Naive thymus-derived CD4-positive, alpha-beta T cell (primary cell): ENCODE measurements around the gene JPT2. TPM values are rescaled to one million over a fixed set of nuclear protein-coding genes. Genes with fewer than 3 reads are reported as not detected.

Experiments
- ATAC-seq: fragments of 150-1000 bp; cut with Tn5 transposase; 2 replicates; pipeline ENCODE4 v1.10.0; 2021; ENCODE audit warnings: mild to moderate bottlenecking, moderate library complexity
- CTCF ChIA-PET: fragments of 350-600 bp; sonication (Branson Sonifier 250); formaldehyde crosslinking; loops from one replicate; lab custom pipeline; 2021; ENCODE audit warnings: antibody characterized with exemption; lab: Charles Lee
- POLR2A ChIA-PET: fragments of 350-600 bp; sonication (Branson Sonifier 250); formaldehyde crosslinking; loops from one replicate; lab custom pipeline; 2021; ENCODE audit warnings: antibody characterized with exemption, inconsistent platforms; lab: Charles Lee
- DNase-seq, 9 donors: peaks; one replicate each; pipeline versions ENCODE4 v3.0.0 to v3.0.0-alpha.2; 2020 to 2022; ENCODE audit warnings: mixed read lengths in 1 of 9
- H3K27ac ChIP-seq: one replicate; pipeline ENCODE4 v1.7.0; 2013; ENCODE audit warnings: mild to moderate bottlenecking, low read depth, low read length, moderate library complexity
- H3K27me3 ChIP-seq, 2 donors: one replicate each; pipeline ENCODE4 v1.7.0; 2013; ENCODE audit warnings: low read length in 2 of 2, mild to moderate bottlenecking in 2 of 2, moderate library complexity in 2 of 2; ENCODE audit not compliant: control insufficient read depth in 2 of 2, insufficient read depth in 2 of 2
- H3K36me3 ChIP-seq, 3 experiments: 1 replicate in 2 of 3; 2 replicates in 1 of 3; pipeline ENCODE4 v1.7.0; 2013; ENCODE audit warnings: low read length in 3 of 3, mild to moderate bottlenecking in 3 of 3, moderate library complexity in 1 of 3; ENCODE audit not compliant: insufficient read depth in 3 of 3, control insufficient read depth in 2 of 3
- H3K4me1 ChIP-seq, 2 donors: one replicate each; pipeline ENCODE4 v1.7.0; 2013; ENCODE audit warnings: low read length in 2 of 2, mild to moderate bottlenecking in 2 of 2, moderate library complexity in 1 of 2; ENCODE audit not compliant: control insufficient read depth in 2 of 2, insufficient read depth in 2 of 2
- H3K4me3 ChIP-seq: 2 replicates; pipeline ENCODE4 v1.7.0; 2013; ENCODE audit warnings: mild to moderate bottlenecking, low read length
- H3K9me3 ChIP-seq, 3 experiments: 1 replicate in 2 of 3; 2 replicates in 1 of 3; pipeline ENCODE4 v1.7.0; 2013; ENCODE audit warnings: low read length in 3 of 3; ENCODE audit not compliant: control insufficient read depth in 2 of 3
- H3K27ac Mint-ChIP-seq, 9 donors: one replicate each; pipeline ENCODE4 v1.8.0; 2020 to 2022; ENCODE audit warnings: mixed read lengths in 9 of 9, mild to moderate bottlenecking in 8 of 9, moderate library complexity in 5 of 9, inconsistent platforms in 2 of 9
- H3K27me3 Mint-ChIP-seq, 5 donors: one replicate each; pipeline ENCODE4 v1.8.0; 2021 to 2022; ENCODE audit warnings: mixed read lengths in 5 of 5, mild to moderate bottlenecking in 1 of 5
- H3K36me3 Mint-ChIP-seq, 5 donors: one replicate each; pipeline ENCODE4 v1.8.0; 2020 to 2022; ENCODE audit warnings: mixed read lengths in 5 of 5, mild to moderate bottlenecking in 3 of 5, inconsistent platforms in 1 of 5
- H3K4me1 Mint-ChIP-seq, 7 donors: one replicate each; pipeline ENCODE4 v1.8.0; 2020 to 2022; ENCODE audit warnings: mixed read lengths in 7 of 7, mild to moderate bottlenecking in 3 of 7, inconsistent platforms in 1 of 7
- H3K4me3 Mint-ChIP-seq, 10 donors: one replicate each; pipeline ENCODE4 v1.8.0; 2020 to 2022; ENCODE audit warnings: mild to moderate bottlenecking in 10 of 10, mixed read lengths in 10 of 10, moderate library complexity in 6 of 10, inconsistent platforms in 2 of 10
- H3K9me3 Mint-ChIP-seq, 11 donors: one replicate each; pipeline ENCODE4 v1.8.0; 2020 to 2022; ENCODE audit warnings: mixed read lengths in 11 of 11, mild to moderate bottlenecking in 4 of 11, inconsistent platforms in 1 of 11, moderate library complexity in 1 of 11
- intact Hi-C, 2 donors: fragments of 100-400 bp; cut with micrococcal nuclease; formaldehyde crosslinking; loops; one replicate each; pipeline ENCODE4 v1.15.1; 2023
- polyA plus RNA-seq, 2 donors: library from polyadenylated mRNA; unstranded; fragments of 300-500 nt; fragmentation: Illumina TruSeq; gene quantifications; one replicate each; pipeline ENCODE4 v1.2.3, GENCODE V29; 2021
- total RNA-seq, 6 experiments: library from RNA in 5 of 6; stranded (reverse) in 5 of 6; gene quantifications; 1 replicate in 5 of 6; 2 replicates in 1 of 6; pipeline ENCODE4 v1.2.3 and lab custom pipeline; 2021 to 2026

The JPT2 gene
- total and polyA plus RNA-seq, 7 experiments from 2014 or later, result 12.6 to 67.2 (median 17.5) TPM

DNA sequence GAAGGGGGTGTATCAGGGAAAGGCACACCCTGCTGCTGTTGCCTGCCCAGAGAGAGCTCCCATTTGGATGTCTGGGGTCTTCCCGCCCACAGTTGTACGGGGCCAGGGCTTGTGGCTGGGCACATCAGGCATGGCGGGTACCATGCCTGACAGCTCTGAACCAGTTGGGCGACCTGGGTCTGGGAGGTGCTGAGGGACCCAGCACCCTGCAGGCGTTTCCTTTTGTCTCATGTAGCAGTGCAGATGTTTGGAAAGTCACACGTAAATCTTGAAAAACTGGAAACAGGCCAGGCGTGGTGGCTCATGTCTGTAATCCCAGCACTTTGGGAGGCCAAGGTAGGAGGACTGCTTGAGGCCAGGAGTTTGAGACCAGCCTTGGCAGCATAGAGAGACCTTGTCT, 8.4 kb upstream of the JPT2 start:
- H3K4me3 ChIP-seq, result no peak overlapping the region
- H3K27ac ChIP-seq, result no peak overlapping the region
- no peaks in the 10 kb centered on the region for H3K27me3 ChIP-seq
- CTCF ChIA-PET, result no interaction called here
- H3K9me3 Mint-ChIP-seq, result no peaks in the 10 kb centered on the region
- POLR2A ChIA-PET, result no interaction called here
- peaks cover 0 to 97% (median 11%) of the 10 kb centered on the region in 3 experiments for H3K36me3 ChIP-seq
- no peaks in the 10 kb centered on the region for H3K9me3 ChIP-seq
- no peak overlapping the region for H3K4me3 Mint-ChIP-seq
- no peaks in the 10 kb centered on the region for H3K4me1 Mint-ChIP-seq
- DNase-seq (no peak), ATAC-seq (no peak)
- no peaks in the 10 kb centered on the region for H3K27me3 Mint-ChIP-seq
- no peaks in the 10 kb centered on the region for H3K4me1 ChIP-seq
- H3K36me3 Mint-ChIP-seq, result peaks cover 14 to 73% (median 18%) of the 10 kb centered on the region in 5 donors
- intact Hi-C loops, result no loop called here
- no peak overlapping the region for H3K27ac Mint-ChIP-seq

GRCh38 chr16:1670371-1670770, 7.7 kb upstream of the JPT2 start:
- Mint-ChIP-seq H3K27ac (no peak overlapping the region), H3K4me1 (no peaks in the 10 kb centered on the region), H3K27me3 (no peaks in the 10 kb centered on the region), H3K4me3 (no peak overlapping the region), H3K36me3 (peaks cover 14 to 71% (median 18%) of the 10 kb centered on the region in 5 donors), H3K9me3 (no peaks in the 10 kb centered on the region)
- Histone ChIP-seq H3K27me3 (no peaks in the 10 kb centered on the region), H3K4me1 (no peaks in the 10 kb centered on the region), H3K9me3 (no peaks in the 10 kb centered on the region), H3K4me3 (no peak overlapping the region), H3K27ac (no peak overlapping the region), H3K36me3 (peaks cover 0 to 97% (median 8%) of the 10 kb centered on the region in 3 experiments)
- ATAC-seq, result no peak
- intact Hi-C loops, result no loop called here
- ChIA-PET POLR2A (no interaction called here), CTCF (no interaction called here)
- DNase-seq, result no peak

DNA sequence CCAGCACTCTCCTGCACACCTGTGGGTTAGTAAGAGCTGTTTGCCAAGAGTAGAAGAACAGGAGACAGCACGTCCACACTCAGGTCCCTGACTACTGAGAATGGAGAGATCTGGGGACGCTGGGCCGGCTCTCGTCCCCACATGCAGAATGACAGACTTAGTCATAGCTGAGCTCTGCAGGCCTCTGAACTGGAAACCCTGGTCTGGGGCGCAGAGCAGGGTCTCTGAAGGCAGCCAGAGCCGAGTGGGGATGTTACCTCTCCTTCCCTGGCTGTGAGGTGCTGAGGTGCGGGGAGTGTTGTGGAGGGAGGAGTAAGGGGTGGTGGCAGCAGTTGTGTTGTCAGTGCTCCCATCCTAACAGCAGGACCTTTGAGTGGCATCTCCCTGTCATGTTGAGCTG, 7.2 kb upstream of the JPT2 start:
- Mint-ChIP-seq H3K36me3 (peaks cover 14 to 69% (median 18%) of the 10 kb centered on the region in 5 donors), H3K4me3 (no peak overlapping the region), H3K27me3 (no peaks in the 10 kb centered on the region), H3K27ac (no peak overlapping the region), H3K9me3 (no peaks in the 10 kb centered on the region), H3K4me1 (no peaks in the 10 kb centered on the region)
- Histone ChIP-seq H3K36me3 (peaks cover 0 to 96% (median 8%) of the 10 kb centered on the region in 3 experiments), H3K4me1 (no peaks in the 10 kb centered on the region), H3K4me3 (no peak overlapping the region), H3K27ac (no peak overlapping the region), H3K27me3 (no peaks in the 10 kb centered on the region), H3K9me3 (no peaks in the 10 kb centered on the region)
- no peak for DNase-seq
- intact Hi-C loops, result no loop called here
- ChIA-PET CTCF (no interaction called here), POLR2A (no interaction called here)
- no peak for ATAC-seq

GRCh38 chr16:1673424-1674151, 4.5 kb upstream of the JPT2 start:
- intact Hi-C loops, result no loop called here
- H3K4me3 ChIP-seq, result no peak overlapping the region
- no peaks in the 10 kb centered on the region for H3K9me3 ChIP-seq
- ChIA-PET CTCF (interaction anchor here (0.5 kb wide), 2 partner anchors 39 to 256 kb away, joined by 3 read pairs; no protein-coding TSS in a partner anchor), POLR2A (interaction anchor here (1.9 kb wide), 1 partner anchor 33 kb away, joined by 7 read pairs; the partner anchor contains the start of gene MAPK8IP3)
- H3K27me3 ChIP-seq, result no peaks in the 10 kb centered on the region
- H3K27ac Mint-ChIP-seq, result no peak overlapping the region
- no peak overlapping the region for H3K4me3 Mint-ChIP-seq
- H3K27ac ChIP-seq, result no peak overlapping the region
- H3K4me1 ChIP-seq, result no peaks in the 10 kb centered on the region
- H3K4me1 Mint-ChIP-seq, result peaks cover 6 to 13% (median 13%) of the 10 kb centered on the region in 7 donors
- peaks cover 0 to 68% (median 3%) of the 10 kb centered on the region in 3 experiments for H3K36me3 ChIP-seq
- peaks cover 14 to 50% (median 18%) of the 10 kb centered on the region in 5 donors for H3K36me3 Mint-ChIP-seq
- ATAC-seq, result no peak
- no peaks in the 10 kb centered on the region for H3K9me3 Mint-ChIP-seq
- H3K27me3 Mint-ChIP-seq, result no peaks in the 10 kb centered on the region
- no peak for DNase-seq

- H3K4me1 Mint-ChIP-seq, result peaks cover 12 to 21% (median 19%) of the 10 kb centered on the region in 7 donors
- Histone ChIP-seq H3K36me3 (peaks cover 0 to 61% (median 3%) of the 10 kb centered on the region in 3 experiments), H3K27me3 (no peaks in the 10 kb centered on the region), H3K4me1 (no peaks in the 10 kb centered on the region), H3K27ac (no peak overlapping the region), H3K4me3 (no peak overlapping the region), H3K9me3 (no peaks in the 10 kb centered on the region)
- no peak overlapping the region for H3K4me3 Mint-ChIP-seq
- DNase-seq (no peak), ATAC-seq (no peak)
- ChIA-PET POLR2A (interaction anchor here (1.9 kb wide), 1 partner anchor 32 kb away, joined by 7 read pairs; the partner anchor contains the start of gene MAPK8IP3), CTCF (interaction anchor here (0.5 kb wide), 1 partner anchor 257 kb away, joined by 3 read pairs; no protein-coding TSS in a partner anchor)
- no peaks in the 10 kb centered on the region for H3K9me3 Mint-ChIP-seq
- H3K36me3 Mint-ChIP-seq, result peaks cover 10 to 42% (median 18%) of the 10 kb centered on the region in 5 donors
- intact Hi-C loops, result no loop called here
- H3K27me3 Mint-ChIP-seq, result no peaks in the 10 kb centered on the region
- no peak overlapping the region for H3K27ac Mint-ChIP-seq
Observed at GRCh38 chr16:1674306-1674705, 3.8 kb upstream of the JPT2 start.

GRCh38 chr16:1674751-1675664, 3.1 kb upstream of the JPT2 start:
- Histone ChIP-seq H3K4me3 (no peak overlapping the region), H3K9me3 (no peaks in the 10 kb centered on the region), H3K36me3 (peaks cover 0 to 54% (median 3%) of the 10 kb centered on the region in 3 experiments), H3K4me1 (no peaks in the 10 kb centered on the region), H3K27me3 (no peaks in the 10 kb centered on the region), H3K27ac (no peak overlapping the region)
- DNase-seq (no peak), ATAC-seq (no peak)
- Mint-ChIP-seq H3K4me1 (peaks cover 12 to 23% (median 19%) of the 10 kb centered on the region in 7 donors), H3K9me3 (no peaks in the 10 kb centered on the region), H3K36me3 (peaks cover 7 to 39% (median 18%) of the 10 kb centered on the region in 5 donors), H3K4me3 (no peak overlapping the region), H3K27me3 (no peaks in the 10 kb centered on the region), H3K27ac (peak overlapping the region in 1 of 9 donors; percentile 14)
- CTCF ChIA-PET, result interaction anchor here (0.7 to 4.0 kb wide), 2 partner anchors 25 to 31 kb away, joined by 4 to 11 read pairs; partner anchors contain the start of gene MAPK8IP3
- POLR2A ChIA-PET, result interaction anchor here (1.1 to 1.9 kb wide), 2 partner anchors 31 to 1193 kb away, joined by 3 to 7 read pairs; partner anchors contain the start of gene MAPK8IP3
- intact Hi-C loops, result no loop called here
